Measurements from ENCODE around the gene CRIP1. TPM values are rescaled to one million over a fixed set of nuclear protein-coding genes. Genes with fewer than 3 reads are reported as not detected.
A peak's percentile ranks its signal among the peaks of the same experiment; 100 is the strongest.

CRIP1 gene
- total RNA-seq, 1 experiment from 2014 or later, result 140 TPM

DNA sequence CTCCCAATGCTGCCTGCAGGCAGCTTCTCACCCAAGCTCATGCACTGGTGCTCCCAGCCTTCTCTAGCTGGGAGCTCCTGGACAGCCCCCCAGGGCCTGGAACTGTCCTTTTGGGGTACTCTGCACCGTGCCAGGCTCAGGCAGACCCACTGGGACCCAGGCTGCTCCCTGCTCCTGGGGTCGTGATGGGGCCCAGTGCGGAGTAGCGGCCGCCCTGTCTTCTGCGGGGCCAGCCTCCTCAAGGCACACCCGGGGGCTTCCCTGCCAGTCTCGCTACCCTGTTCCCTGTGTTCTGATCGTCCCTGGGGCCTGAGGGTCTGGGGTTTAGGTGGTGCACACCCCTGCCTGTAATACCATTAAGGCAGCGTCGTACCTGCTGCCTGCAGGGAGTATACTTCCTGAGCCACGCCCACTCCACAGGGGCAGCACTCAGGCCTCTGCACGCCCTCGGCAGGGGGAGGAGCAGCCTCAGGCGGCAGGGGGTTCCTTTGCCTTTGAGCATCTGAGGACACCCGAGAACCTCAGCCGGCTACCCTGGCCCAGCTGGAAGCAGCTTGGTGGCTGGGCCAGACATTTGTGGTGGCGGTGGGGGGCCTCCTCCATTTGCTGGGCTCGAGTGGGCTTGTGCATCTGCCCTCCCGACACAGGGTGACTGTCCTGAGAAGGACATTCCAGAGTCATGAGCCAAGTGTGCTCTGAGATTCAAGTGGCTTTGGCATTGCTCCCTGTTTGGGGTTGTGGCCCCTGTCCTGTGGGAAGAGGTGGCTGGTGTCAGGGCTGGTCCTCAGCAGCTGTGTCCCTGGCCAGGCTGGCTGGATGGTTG, 21.3 kb upstream of the CRIP1 start:
- Histone ChIP-seq H4K20me1 (ENCODE audit: insufficient read depth, low read depth, low read length) (peaks cover 9% of the 10 kb centered on the region; the same call in 1 of the 2 replicates), H3K4me2 (ENCODE audit: low read depth, low read length, poor library complexity, severe bottlenecking) (no peak overlapping the region), H3K9ac (ENCODE audit: low read length) (no peak overlapping the region), H3K4me1 (ENCODE audit: low read length) (peaks cover 31% of the 10 kb centered on the region), H3K27me3 (ENCODE audit: low read length) (no peaks in the 10 kb centered on the region), H3K27ac (ENCODE audit: low read length) (no peak overlapping the region), H3K9me2 (replicated peaks; ENCODE audit: insufficient read depth, low read length) (no peaks in the 10 kb centered on the region), H3K36me3 (ENCODE audit: insufficient read depth, low read length) (peaks cover 13% of the 10 kb centered on the region; the same call in 1 of the 2 replicates), H3K79me2 (ENCODE audit: low read length) (no peaks in the 10 kb centered on the region), H3K4me3 (ENCODE audit: low read length) (no peak overlapping the region), H2AFZ (ENCODE audit: low read length) (no peak overlapping the region), H3K9me3 (ENCODE audit: low read length) (no peaks in the 10 kb centered on the region)
- DNase-seq, result no peak

GRCh38 chr14:105466531-105467248, 20.0 kb upstream of the CRIP1 start:
- Histone ChIP-seq H3K4me1 (ENCODE audit: low read length) (peaks cover 43% of the 10 kb centered on the region), H3K27ac (ENCODE audit: low read length) (no peak overlapping the region), H3K36me3 (ENCODE audit: insufficient read depth, low read length) (peaks cover 9% of the 10 kb centered on the region; the same call in 1 of the 2 replicates)

DNA sequence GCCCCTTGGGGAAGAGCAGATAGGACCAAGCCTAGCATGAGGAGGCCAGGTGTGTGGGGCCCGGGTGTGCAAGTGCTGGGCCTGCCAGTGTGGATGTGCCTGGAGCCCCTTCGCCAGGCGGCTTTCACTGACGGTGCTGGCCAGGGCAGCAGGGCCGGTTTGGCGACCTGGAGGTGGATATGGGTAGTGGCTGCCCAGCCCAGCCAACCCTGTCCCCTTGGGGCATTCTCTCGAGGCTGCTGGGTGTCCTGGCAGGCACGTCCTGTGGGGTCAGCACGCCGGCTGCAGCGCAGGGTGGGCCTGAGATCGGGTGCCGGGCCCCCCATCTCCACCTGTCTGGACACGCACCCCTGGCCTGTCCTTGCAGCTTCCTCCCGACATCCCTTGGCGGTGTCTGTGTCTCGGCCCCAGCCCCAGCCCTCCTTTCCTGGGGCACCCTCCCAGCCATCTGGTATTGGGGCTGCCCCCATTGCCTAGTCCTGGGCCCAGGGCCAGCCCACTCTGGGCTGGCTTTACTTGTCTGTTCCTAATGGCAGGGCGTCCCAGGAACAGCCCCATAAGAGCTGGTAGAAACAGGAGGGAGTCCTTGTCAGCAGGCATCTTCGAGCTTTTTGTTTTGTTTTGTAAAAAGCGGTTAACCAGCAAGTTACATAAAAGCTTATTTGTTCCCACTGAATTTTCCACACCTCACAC, 19.3 kb upstream of the CRIP1 start:
- Histone ChIP-seq H3K4me3 (ENCODE audit: low read length) (no peak overlapping the region), H4K20me1 (ENCODE audit: insufficient read depth, low read depth, low read length) (peaks cover 16% of the 10 kb centered on the region; the same call in 1 of the 2 replicates), H3K79me2 (ENCODE audit: low read length) (no peaks in the 10 kb centered on the region), H3K27ac (ENCODE audit: low read length) (no peak overlapping the region), H3K9me3 (ENCODE audit: low read length) (no peaks in the 10 kb centered on the region), H3K36me3 (ENCODE audit: insufficient read depth, low read length) (peaks cover 6% of the 10 kb centered on the region; the same call in 1 of the 2 replicates), H3K4me2 (ENCODE audit: low read depth, low read length, poor library complexity, severe bottlenecking) (no peak overlapping the region), H3K9me2 (replicated peaks; ENCODE audit: insufficient read depth, low read length) (no peaks in the 10 kb centered on the region), H3K9ac (ENCODE audit: low read length) (no peak overlapping the region), H3K4me1 (ENCODE audit: low read length) (peaks cover 50% of the 10 kb centered on the region), H2AFZ (ENCODE audit: low read length) (no peak overlapping the region), H3K27me3 (ENCODE audit: low read length) (no peaks in the 10 kb centered on the region)
- no peak for DNase-seq

More at GRCh38 chr14:105466531-105467248, 20.0 kb upstream of the CRIP1 start:
- Histone ChIP-seq H3K79me2 (ENCODE audit: low read length) (no peaks in the 10 kb centered on the region), H4K20me1 (ENCODE audit: insufficient read depth, low read depth, low read length) (peaks cover 9% of the 10 kb centered on the region; the same call in 1 of the 2 replicates), H3K9me2 (replicated peaks; ENCODE audit: insufficient read depth, low read length) (no peaks in the 10 kb centered on the region), H2AFZ (ENCODE audit: low read length) (no peak overlapping the region), H3K27me3 (ENCODE audit: low read length) (no peaks in the 10 kb centered on the region), H3K9ac (ENCODE audit: low read length) (no peak overlapping the region), H3K4me3 (ENCODE audit: low read length) (no peak overlapping the region), H3K9me3 (ENCODE audit: low read length) (no peaks in the 10 kb centered on the region), H3K4me2 (ENCODE audit: low read depth, low read length, poor library complexity, severe bottlenecking) (no peak overlapping the region)
- no peak for DNase-seq

GRCh38 chr14:105467942-105468471, 18.7 kb upstream of the CRIP1 start:
- DNase-seq, result no peak
- H3K79me2 ChIP-seq (ENCODE audit: low read length), result no peaks in the 10 kb centered on the region
- peaks cover 16% of the 10 kb centered on the region; the same call in 1 of the 2 replicates for H4K20me1 ChIP-seq (ENCODE audit: insufficient read depth, low read depth, low read length)
- H3K27me3 ChIP-seq (ENCODE audit: low read length), result no peaks in the 10 kb centered on the region
- no peak overlapping the region for H2AFZ ChIP-seq (ENCODE audit: low read length)
- H3K9ac ChIP-seq (ENCODE audit: low read length), result no peak overlapping the region
- H3K36me3 ChIP-seq (ENCODE audit: insufficient read depth, low read length), result peaks cover 6% of the 10 kb centered on the region; the same call in 1 of the 2 replicates
- no peak overlapping the region for H3K27ac ChIP-seq (ENCODE audit: low read length)
- H3K9me3 ChIP-seq (ENCODE audit: low read length), result no peaks in the 10 kb centered on the region
- H3K4me2 ChIP-seq (ENCODE audit: low read depth, low read length, poor library complexity, severe bottlenecking), result no peak overlapping the region
- no peak overlapping the region for H3K4me3 ChIP-seq (ENCODE audit: low read length)
- H3K4me1 ChIP-seq (ENCODE audit: low read length), result peaks cover 56% of the 10 kb centered on the region
- no peaks in the 10 kb centered on the region for H3K9me2 ChIP-seq (replicated peaks; ENCODE audit: insufficient read depth, low read length)

GRCh38 chr14:105468621-105469241, 18.0 kb upstream of the CRIP1 start:
- H3K27ac ChIP-seq (ENCODE audit: low read length), result no peak overlapping the region
- no peak overlapping the region for H3K4me2 ChIP-seq (ENCODE audit: low read depth, low read length, poor library complexity, severe bottlenecking)
- H3K4me1 ChIP-seq (ENCODE audit: low read length), result peaks cover 63% of the 10 kb centered on the region
- H3K9me3 ChIP-seq (ENCODE audit: low read length), result no peaks in the 10 kb centered on the region
- H4K20me1 ChIP-seq (ENCODE audit: insufficient read depth, low read depth, low read length), result peaks cover 16% of the 10 kb centered on the region; the same call in 1 of the 2 replicates
- no peak overlapping the region for H3K4me3 ChIP-seq (ENCODE audit: low read length)
- no peak overlapping the region for H3K9ac ChIP-seq (ENCODE audit: low read length)
- no peaks in the 10 kb centered on the region for H3K79me2 ChIP-seq (ENCODE audit: low read length)
- H3K9me2 ChIP-seq (replicated peaks; ENCODE audit: insufficient read depth, low read length), result no peaks in the 10 kb centered on the region
- no peak overlapping the region for H2AFZ ChIP-seq (ENCODE audit: low read length)
- no peaks in the 10 kb centered on the region for H3K27me3 ChIP-seq (ENCODE audit: low read length)
- H3K36me3 ChIP-seq (ENCODE audit: insufficient read depth, low read length), result peaks cover 2% of the 10 kb centered on the region; the same call in 1 of the 2 replicates
- no peak for DNase-seq

DNA sequence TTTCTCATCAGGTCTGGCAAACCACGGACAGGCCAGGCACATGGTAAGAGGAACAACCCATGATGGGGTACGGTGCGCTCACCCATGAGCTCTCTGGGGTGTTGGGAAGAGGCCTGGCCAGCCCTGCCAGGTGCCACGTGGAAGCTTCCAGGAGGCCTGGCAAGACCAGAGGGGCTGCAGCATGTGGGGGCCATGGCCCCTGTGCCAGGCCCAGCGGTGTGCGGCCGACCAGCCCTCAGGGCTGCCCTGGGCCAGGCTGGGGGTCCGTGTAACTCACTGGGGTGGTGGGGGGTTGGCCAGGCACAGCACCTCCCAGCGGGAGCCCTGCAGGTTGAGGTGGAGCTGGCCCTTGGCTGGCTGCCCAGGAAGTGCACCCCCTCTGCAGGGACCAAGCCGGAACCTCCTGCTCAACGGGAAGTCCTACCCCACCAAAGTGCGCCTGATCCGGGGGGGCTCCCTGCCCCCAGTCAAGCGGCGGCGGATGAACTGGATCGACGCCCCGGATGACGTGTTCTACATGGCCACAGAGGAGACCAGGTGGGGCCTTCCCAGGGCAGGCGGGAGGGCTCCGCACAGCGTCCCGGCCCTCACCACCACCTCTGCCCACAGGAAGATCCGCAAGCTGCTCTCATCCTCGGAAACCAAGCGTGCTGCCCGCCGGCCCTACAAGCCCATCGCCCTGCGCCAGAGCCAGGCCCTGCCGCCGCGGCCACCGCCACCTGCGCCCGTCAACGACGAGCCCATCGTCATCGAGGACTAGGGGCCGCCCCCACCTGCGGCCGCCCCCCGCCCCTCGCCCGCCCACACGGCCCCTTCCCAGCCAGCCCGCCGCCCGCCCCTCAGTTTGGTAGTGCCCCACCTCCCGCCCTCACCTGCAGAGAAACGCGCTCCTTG, 17.0 kb upstream of the CRIP1 start:
- no peaks in the 10 kb centered on the region for H3K9me3 ChIP-seq (ENCODE audit: low read length)
- no peaks in the 10 kb centered on the region for H3K9me2 ChIP-seq (replicated peaks; ENCODE audit: insufficient read depth, low read length)
- no peak overlapping the region for H3K9ac ChIP-seq (ENCODE audit: low read length)
- no peak for DNase-seq
- peaks cover 16% of the 10 kb centered on the region; the same call in 1 of the 2 replicates for H4K20me1 ChIP-seq (ENCODE audit: insufficient read depth, low read depth, low read length)
- no peak overlapping the region for H3K4me3 ChIP-seq (ENCODE audit: low read length)
- H2AFZ ChIP-seq (ENCODE audit: low read length), result no peak overlapping the region
- peak overlapping the region; percentile 55 for H3K4me2 ChIP-seq (ENCODE audit: low read depth, low read length, poor library complexity, severe bottlenecking)
- no peaks in the 10 kb centered on the region for H3K27me3 ChIP-seq (ENCODE audit: low read length)
- H3K36me3 ChIP-seq (ENCODE audit: insufficient read depth, low read length), result no peaks in the 10 kb centered on the region
- peaks cover 69% of the 10 kb centered on the region for H3K4me1 ChIP-seq (ENCODE audit: low read length)
- H3K79me2 ChIP-seq (ENCODE audit: low read length), result no peaks in the 10 kb centered on the region
- peak overlapping the region; percentile 92; the same call in 1 of the 2 replicates for H3K27ac ChIP-seq (ENCODE audit: low read length)

All from Karpas-422 (cell line).